NCI-H82 (cell line): ENCODE data around the gene DOCK4.

ENCODE experiments used
- DNase-seq: peaks from one replicate; lab custom pipeline; 2025; lab: John Stamatoyannopoulos, UW

Gene DOCK4

DNA sequence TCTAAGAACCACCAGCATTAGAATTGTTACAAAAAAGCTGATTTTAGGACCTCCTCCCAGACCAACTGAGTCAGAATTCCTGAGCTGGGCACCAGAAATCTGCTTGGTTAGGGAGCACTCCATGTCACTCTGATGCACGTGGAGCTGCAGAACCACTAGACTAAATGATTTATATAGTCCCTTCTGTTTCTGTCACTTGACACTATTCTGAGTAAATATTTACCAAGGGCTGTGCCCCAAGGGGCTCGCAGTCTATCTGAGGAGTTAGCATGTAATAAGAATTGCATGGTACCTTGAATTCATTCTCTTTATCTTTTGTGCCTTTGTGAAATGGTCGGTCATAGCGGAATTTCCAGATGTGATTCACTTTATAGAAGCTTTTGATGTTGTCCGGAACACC lies 447.9 kb downstream of the DOCK4 start:
- DNase-seq: no peak

DNA sequence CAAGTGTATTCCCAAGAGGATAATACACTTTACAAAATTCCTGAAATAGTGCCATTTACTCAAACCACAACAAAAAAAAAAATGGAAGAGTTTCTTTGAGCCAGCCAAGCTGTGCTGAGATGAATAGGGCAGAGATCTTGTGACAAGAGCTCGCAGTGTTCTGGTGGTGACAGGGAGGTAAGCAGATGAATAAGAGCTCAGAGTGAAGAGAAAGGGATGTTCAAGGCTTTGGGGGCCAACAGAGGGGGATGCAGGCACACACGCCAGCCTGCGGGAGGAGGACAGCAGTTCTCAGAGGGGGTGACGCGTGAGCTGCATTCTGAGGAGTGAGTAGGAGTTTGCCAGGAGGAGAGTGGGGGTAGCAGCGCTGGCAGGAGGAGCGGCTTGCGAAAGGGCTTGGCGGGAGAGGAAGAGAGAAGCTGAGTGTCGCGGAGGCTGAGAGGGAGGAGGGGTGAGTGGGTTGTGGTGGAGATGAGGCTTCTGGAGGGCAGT lies 449.5 kb downstream of the DOCK4 start:
- DNase-seq: peak; percentile 26

DNA sequence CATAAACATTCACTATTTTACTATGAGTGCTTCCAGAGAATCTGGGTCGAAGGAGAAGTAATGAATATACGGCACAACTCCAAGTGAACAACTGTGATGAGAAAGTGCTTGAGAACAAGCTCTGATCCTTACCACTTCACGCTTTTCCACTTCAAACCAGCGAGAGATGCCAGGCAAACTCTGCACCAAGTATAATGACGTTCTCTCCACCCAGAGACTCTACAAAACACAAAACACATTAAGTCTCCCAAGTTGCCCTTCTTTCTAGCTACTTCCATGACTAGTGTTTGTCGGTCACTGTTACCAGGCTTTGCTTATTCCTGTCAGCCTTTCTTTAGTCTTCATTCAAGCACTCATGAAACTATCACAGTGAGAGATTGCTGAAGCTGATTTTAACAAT lies 450.8 kb downstream of the DOCK4 start:
- no peak for DNase-seq

DNA sequence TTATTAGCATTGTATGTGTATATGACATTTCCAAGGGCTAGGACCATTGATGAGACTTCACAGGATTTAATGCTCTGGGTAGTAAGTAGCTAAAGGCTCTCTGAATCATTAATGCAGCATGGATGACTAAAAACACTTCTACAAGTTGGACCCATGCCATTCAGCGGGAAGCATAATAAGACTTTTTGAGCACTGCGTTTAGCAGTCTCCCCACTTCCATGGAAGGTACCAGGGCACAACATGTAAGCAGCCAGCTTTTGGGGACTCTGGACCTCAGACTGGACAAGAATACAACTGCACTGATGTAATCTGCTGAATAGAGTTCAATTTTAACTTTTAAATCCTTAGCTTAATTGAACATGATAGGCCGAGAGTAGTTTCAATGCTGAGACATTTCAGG lies 452.2 kb downstream of the DOCK4 start:
- DNase-seq: no peak

DNA sequence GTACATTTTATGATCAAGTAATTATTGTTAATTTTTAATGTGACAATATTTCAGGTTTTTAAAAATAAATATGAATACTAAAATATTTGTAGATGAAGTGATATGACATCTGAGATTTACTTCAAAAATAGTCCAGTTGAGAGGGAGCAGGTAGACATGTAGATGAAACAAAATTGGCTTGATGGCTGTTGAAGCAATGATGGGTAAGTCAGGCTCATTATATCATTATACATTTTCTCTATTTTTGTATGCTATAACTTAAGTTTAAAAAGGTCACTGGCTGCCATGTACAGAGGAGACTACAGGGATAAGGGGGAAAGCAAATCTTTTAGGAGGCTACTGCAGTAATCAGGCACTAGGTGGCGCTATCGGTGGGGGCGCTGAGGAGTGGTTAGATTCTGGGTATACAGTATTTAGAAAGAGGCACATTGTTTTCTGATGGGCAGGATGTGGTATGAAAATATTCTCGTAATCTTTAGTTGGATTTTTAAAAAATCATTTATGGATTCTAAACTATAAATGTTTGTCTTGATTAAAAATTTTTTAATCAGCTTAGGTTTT lies 454.1 kb downstream of the DOCK4 start:
- DNase-seq: peak; percentile 85

DNA sequence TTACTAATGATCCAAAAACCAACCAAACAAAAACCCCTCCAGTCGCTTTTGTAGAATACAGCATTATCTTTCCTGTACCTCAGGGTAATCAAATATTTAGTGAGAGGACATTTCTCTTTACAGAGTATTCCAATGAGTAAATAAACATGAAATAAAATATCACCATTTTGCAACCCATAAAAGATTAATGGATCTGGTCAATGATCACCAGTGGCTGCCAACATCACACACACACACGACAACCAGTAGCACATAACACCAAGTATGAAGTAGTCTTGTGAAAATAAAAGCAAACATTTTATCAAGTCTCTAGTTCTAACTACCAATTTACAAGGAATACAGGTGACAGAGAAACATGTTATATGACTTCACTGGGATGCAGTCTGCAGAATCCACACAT lies 455.3 kb downstream of the DOCK4 start:
- DNase-seq: no peak

DNA sequence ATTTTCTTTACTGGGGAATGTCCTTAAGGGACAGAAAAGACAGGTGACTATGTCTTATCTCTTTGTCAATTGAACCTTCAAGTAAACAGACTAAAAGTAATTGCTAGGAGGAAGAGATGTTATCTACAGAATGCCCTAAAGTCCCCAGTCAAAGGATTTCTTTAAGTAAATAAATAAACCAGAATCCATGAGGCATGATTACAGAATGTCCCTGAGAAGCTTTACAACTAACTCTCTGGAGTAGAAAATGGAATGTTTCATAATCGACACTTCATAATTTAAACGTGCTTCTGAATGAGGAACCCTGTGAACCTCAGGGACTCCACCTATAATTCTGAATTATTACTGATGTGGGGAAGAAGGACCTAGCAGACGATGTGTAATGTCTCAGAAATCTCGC lies 456.0 kb downstream of the DOCK4 start:
- no peak for DNase-seq

DNA sequence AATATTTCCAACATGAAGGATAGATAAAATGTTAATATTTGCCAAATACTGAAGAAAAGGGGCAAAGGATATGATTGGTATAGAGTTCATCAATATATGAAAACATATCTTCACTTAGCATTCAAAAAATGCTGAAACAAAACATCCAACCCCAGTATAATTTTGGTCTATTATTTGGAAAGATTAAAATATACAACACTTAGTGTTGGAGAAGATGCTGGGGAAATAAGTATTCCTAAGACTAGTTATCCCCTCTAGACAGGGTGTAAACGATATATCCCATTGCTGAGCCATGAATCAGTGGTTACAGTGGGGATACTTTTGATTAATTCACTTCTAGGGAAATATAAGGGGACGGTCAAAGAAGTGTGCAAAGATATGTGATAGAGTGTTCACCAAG lies 456.6 kb downstream of the DOCK4 start:
- DNase-seq: no peak

DNA sequence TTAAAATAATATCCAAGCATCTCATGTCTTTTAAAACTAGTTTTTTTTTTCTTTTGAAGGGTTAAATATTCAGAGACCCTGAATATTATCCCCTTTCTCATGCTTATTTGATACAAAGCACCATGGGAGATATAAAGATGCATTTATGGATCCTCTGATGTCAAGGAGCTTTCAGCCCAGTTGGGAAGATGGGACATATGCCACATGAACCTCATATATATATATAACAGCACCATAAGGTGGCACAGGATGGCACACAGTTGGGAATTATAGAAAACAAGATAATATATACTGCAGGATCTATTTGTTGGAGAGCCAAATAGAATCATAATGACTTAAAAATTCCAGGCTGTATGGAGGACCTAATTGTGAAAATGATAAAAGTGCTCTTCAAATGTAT lies 458.5 kb downstream of the DOCK4 start:
- no peak for DNase-seq

DNA sequence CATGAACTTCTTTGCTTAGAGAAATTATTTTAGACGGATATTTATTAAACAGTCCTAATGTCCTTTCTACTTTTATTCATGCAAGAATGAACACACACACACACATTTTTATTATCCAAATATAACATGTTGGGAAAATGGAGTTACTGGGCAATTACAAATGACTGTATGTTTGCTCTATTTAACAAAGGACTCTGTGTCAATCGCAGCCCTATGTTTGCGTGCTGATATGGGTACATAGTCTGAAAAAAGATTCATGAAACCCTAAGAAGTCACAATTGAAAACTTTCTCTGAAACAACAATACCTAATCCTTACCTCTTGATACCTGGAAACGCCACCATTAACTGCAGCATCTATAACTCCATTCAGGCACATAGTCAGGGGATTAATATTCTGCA lies 459.2 kb downstream of the DOCK4 start:
- DNase-seq: no peak

DNA sequence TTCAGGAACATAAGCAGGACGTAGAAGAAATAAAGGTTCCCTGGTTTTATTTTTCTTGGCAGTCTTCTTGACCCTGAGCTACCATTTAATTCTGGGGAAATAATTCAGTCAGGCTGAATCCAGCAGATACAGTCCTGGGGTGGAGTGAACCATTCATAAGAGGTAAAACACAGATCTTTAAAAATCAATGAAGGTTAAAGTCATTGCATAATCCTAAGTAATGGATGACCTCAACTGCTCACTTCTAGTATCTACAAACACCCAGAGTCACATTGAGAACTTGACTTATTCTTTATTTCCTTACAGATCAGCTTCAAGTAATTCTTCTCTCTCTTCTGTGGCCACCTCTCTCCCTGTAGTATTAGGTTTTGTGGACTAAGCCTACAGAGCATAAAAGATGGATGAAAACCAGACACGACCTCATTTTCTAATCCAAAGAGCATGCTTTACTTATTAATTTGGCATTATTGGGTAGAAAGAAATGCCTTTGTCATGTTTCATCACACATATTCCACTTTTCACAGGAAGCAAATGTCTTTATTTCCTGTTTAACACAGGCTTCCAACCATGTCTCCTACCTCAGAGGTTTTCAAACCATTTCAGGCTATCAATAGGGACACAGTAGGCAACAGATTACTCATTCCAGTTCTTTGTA lies 461.6 kb downstream of the DOCK4 start:
- DNase-seq: no peak

DNA sequence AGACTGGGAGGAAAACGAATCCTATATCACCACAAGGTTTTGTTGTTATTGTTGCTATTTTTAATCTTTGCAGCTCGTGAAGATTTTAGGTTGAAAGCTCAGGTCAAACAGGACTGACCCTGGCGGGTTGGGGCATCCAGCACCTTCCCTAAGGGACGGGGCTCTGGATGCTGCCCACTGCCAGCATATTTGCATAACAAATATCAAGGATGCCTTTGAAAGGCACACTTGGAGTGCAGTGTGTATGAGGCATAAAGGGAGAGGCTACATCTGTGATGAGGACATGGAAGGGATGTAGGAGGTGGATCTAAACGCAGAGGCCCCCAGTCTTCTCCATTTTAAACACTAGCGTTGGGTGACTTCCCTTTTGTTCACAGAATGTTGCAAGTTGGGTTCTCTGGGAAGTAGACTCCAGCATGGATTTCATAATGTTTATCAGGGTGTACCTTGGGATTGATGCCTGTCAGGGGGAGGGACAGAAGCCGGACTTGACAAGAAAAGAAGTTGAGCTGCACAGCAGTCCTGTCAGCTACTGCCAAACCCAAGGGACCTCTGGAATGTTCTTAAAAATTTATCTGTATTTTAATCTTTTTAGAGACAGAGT lies 462.9 kb downstream of the DOCK4 start:
- no peak for DNase-seq

DNA sequence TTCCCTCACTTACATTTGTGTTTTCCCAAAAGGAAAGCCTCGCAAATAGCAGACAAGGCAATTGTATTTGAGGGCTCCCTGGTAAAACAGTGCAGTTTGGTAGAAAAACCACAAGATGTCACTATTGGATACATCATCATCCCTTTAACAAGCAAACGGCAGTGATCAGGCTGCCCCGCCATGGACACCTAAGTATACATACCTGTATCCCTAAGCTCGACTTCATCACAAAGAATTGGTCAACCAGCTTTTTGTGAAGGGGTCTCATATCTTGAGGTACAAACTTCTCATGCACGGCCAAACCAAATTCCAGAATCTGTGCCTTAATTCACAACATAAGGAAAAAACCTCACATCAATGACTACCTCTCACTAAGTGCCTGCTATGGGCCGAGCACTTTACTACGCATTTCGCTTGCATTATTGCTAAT lies 464.4 kb downstream of the DOCK4 start:
- DNase-seq: peak; percentile 88

DNA sequence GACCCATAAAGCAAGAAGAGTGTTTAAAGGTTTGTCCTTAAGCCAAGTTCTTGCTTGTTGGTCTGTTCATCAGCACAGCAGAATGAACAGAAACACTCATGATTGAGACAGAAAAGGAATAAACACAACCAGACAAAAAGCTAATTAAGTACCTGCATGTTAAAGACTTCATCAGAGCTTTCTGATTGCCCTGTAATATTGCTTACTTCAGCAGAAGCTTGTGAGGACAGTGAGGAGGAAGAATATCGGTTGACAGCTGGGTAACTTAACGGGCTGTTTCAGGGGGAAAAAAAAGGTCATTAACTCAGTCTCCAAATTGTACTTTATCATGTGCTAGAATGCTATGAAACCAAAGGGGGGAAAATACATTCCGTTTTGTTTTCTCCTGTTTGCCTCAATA lies 465.3 kb downstream of the DOCK4 start:
- DNase-seq: no peak

DNA sequence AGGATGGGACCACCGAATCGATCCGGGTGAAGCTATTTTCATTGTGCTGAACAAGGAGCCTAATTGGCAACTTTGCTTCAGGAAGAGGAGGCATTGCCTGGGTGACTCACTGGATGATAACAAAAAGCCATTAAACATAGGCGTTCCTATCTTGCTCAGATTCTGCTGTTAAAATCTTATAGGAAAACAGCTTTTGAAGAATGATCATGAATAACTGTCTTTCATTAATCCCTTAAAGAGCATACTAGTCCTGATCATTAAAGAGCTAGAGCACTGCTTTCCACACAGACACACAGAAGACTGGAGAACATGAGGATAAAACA lies 469.7 kb downstream of the DOCK4 start:
- no peak for DNase-seq

DNA sequence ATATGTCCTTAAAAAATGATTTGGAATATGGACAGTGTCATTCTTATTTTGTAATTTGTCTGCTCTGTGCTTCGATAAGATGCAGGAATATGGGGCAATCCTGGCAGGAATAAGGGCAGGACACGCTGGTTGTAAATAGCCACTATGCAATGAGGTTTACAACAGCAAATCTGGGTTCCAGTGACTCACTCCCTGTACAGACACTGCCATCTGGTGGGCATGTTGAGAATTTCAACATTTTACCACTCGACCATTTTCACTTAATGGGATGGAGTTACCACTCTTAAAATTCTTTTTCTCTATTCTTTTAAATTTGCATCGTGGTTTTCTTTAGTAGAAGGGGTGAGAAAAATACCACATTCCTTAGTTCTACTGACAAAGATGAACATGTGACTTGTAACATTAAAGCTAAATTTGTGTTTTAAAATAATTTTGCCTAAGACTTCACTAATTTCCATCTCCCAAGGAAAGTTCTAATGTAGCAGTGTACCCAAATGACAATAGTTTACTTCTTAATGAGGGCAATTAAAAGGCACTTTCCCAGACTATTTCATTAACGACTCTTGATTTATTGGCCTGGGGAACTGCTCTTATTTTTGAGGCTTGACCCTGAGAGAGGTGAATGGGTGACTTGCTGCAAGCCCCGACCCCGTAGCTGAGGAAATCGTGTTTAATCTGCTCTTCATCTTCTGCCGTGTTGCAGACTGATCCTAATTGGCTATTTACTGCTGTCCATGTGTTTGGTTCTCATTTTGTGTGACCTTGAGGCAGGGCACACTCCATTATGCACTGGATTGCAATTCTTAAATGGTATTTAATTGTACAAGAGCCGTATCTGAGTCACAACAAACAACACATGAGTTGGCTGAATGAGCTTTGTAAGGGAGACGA lies 470.3 kb downstream of the DOCK4 start:
- DNase-seq: peak; percentile 92

DNA sequence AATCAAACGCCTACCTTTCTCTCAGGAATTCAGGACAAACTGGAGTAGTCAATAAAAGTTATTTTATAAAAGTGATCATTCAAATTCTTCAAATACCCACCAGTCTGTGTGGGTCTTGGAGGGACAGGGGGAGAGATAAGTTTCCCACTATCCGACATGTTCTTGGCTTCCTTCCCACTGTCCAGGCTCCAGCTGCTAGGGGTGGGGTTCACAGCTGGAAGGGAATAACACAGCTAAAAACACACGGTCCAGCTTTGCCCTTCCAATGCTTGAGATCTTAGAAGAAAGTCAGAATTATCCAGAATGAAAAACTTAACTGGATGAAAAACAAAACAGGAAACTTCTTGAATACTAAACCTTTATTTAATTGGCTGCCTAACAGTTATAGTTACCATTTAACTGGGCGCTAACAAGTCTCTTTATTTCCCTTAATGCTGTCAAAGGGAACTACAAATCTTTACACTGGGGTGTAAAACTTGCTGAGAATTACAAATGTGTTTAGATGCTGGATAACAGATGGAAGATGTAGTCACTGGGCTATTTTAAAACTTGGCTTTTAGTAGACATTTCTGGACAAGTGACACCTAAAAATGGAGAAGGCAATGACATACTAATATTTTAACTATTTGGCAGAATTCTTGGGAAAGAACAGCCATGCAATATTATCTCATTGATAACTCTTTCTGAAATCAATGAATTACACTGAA lies 471.1 kb downstream of the DOCK4 start:
- DNase-seq: no peak

DNA sequence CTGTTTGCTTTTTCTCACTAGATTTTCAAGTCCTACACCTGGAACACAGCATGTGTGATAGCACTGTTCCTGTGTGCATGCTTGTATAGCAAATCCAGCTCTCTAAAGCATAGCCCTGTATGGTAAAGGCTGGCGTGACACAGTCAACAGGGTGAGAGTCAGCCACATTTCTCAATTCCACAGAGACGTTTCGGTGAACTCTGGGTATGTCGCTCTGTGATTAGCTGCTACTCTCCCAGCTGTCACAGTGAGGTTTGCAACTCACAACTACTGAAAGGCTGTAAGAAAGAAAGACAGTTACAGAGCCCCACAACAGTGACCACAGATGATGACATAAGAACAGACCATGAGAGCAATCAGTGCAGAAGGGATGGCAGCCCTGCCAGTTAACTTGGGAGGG lies 473.3 kb downstream of the DOCK4 start:
- DNase-seq: no peak

DNA sequence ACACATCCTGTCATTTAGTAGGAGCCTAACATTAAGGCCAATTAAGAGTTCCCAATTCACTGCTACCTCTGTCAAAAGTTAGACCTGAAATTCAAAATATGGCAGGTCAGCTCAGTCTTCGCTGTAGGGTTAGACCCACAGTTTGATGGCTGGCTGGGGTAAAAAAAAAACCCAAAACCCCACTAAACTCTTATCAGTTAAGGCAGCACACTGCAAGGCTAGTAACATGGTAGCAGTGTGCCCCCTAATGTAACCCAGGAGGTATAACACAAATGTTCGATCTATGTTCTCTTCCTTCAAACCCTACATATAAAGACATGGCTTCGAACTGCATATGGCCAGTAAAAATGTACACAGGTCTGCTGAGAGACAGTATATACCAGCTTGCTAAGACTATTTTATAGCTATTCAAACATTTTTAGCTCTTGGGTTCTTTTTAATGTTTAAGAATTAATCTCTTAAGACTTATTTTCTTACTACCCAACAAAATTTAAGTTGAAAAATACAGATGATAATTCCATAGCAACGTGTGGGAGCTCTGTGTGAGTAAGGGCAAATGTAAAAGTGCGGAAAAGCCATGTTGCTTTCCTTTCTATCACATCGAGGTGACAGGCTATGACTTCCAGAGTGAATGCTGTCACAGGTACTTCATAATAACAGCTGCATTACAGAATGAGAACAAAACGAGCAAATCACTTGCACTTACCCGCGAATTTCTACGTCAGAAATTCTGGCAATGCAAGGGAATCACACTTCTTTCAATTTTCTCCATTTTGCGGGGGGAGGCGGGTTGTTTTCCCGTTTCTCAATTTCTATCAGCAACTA lies 475.5 kb downstream of the DOCK4 start:
- peak; percentile 89 for DNase-seq

DNA sequence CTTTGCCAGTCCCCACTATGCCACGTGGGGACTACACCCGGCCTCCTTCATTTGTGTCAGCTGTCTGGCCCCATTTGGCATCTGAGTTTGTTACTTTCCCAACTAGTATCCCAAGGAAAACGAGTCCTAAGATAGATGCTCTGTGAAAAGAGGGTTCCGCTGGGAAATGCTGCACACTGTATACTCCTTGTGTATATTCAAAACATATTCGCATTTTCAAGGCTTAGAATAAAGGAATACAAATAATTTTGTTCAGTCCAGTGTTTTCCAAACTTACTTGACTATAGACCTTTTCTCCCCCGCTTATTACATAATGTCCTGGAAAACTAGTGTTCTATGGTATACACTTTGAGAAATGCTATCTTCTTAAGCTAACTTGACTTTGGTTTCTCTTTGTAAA lies 476.1 kb downstream of the DOCK4 start:
- no peak for DNase-seq

DNA sequence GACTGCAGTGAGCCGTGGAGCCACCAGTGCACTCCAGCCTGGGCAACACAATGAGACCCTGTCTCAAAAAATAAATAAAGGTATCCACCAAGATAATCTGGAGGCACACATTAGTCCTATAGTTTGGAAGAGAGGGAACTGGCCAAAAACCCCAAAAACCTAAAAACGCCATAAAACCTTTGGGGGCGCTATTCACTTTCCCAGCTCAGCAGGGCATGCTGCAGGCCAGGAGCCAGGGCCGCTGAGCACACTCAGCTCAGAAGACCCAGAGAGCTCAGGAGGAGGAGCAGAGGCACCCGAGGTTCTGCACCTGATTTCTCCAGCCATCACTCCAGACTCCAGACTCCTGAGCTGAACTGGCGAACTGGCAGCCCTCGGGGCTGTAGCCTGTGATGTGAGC lies 476.7 kb downstream of the DOCK4 start:
- DNase-seq: no peak
